Purkinje cell (primary cell): Measurements from ENCODE around the gene LAYN. TPM values are rescaled to one million over a fixed set of nuclear protein-coding genes. Genes with fewer than 3 reads are reported as not detected.

ENCODE experiments used
- polyA plus RNA-seq: library from polyadenylated mRNA; unstranded; fragments of >200 nt; fragmentation: Nextera tagmentation; gene quantifications from 2 replicates; pipeline ENCODE4 v1.2.1, GENCODE V29; 2014

LAYN gene
- not detected in 2 replicates for polyA plus RNA-seq

GRCh38 chr11:111540114-111540936, at the start of gene LAYN:
Gene LAYN (plus strand): TSS chr11:111540720. CDS start chr11:111540844, 124 bp downstream.

GRCh38 chr11:111512296-111513239, 28.0 kb upstream of the LAYN start, which contains the start of gene BTG4:
Gene BTG4 (minus strand): TSS chr11:111512386. CDS start chr11:111498776, 13,610 bp downstream.

GRCh38 chr11:111514216-111515031, 26.1 kb upstream of the LAYN start, which contains the start of gene HOATZ:
Gene HOATZ (plus strand): TSS chr11:111514778. CDS start chr11:111514785, 7 bp downstream.

GRCh38 chr11:111601979-111602864, 61.7 kb downstream of the LAYN start, which contains the start of gene SIK2:
Gene SIK2 (plus strand): TSS chr11:111602449. CDS start chr11:111602564, 115 bp downstream.

Other genes starting within 250 kb of the LAYN start
- gene POU2AF3, start 242.2 kb upstream of the LAYN start, polyA plus RNA-seq: 0.65 and 1.1 TPM in 2 replicates
- gene POU2AF1, start 161.4 kb upstream of the LAYN start, polyA plus RNA-seq: not detected in 2 replicates
- gene BTG4, start 28.3 kb upstream of the LAYN start, polyA plus RNA-seq: not detected in 2 replicates
- not detected in 2 replicates for gene HOATZ, start 25.9 kb upstream of the LAYN start, polyA plus RNA-seq
- 2.2 and 2.9 TPM in 2 replicates for gene SIK2, start 61.7 kb downstream of the LAYN start, polyA plus RNA-seq
- 2.4 and 3.3 TPM in 2 replicates for gene PPP2R1B, start 225.7 kb downstream of the LAYN start, polyA plus RNA-seq